HG03064 (cell line): Measurements from ENCODE around the gene EFNA4.

ENCODE experiments used
- ATAC-seq: cut with Tn5 transposase; IDR thresholded peaks from one replicate; pipeline ENCODE4 v1.9.1; 2021; ENCODE audit warnings: low read depth; ENCODE audit not compliant: unreplicated experiment

The EFNA4 gene

GRCh38 chr1:155071701-155072100 is 8.2 kb downstream of the EFNA4 start:
- ATAC-seq, result no peak

DNA sequence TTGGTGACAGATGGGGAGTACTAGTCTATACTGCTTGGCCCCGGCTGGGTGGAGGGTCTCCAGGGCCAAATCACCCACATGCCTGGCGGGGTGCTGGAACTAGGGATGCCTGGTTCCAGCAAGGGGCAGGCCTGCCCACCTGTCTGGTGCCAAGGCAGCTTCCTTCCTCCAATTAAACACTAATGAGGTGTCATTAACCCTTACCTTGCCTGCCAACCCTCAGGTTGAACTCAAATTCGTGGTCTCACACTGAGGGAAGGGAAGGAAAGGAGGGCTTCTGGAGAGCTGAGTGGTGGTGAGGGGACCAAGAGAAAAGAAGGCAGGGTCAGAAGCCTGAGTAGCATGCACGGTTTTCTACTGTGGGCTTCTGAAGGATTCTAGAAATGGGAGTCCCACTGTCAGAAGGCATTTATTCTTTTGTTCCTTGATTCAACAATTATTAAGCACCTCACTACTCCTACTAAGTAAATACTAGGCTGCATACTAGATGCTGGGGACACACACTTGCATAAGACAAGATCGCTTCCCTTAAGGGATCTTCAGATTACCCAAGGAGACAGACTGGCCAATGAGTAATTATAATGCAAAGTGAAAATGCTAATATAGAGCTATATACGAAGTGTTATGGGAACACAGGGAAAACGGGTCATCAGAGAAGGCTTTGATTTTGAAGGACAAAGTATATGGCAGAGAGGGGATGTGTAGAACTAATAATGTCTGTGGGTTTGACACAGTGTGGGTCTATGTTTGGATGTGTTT is 9.2 kb downstream of the EFNA4 start:
- ATAC-seq, result no peak

DNA sequence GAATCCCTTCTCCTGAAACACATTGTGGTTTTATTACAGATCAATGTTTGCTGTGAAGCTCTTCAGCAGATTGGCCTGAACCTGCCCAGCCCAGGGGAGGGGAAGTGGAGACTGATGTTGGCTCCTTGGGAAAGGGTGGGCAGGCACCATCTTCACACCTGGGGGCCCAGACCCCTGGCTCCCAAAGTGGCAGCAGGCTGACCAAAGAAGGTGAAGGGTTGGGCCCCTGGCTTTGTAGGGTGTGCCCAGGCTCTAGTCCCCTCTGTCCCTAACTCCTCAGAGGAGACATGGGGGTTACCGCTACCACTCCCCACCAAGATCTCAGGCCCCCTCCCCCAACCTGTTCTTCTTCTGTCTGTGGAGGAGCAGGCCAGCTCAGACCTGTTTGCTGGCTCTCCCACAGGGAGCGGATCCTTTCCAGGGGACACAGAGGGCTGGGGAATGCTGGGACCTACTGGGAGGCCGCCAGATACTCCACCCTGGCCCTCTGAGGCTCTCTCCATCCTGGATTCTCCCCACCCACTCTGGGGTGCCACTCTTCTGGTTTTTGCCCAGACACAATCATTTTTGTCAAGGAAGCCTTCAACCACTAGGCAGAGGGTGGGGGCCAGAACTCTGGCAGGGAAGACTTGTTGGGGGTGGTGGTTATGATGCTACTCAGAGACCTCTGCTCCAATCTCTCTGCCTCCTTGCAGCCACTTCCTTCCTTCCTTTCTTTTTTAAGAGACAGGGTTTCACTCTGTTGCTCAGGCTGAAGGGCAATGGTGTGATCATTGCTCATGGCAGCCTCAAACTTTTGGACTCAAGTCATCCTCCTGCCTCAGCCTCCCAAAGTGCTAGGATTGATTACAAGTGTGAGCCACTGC is 10.1 kb downstream of the EFNA4 start:
- no peak for ATAC-seq

- no peak for ATAC-seq
Measured at GRCh38 chr1:155075535-155075934, 12.0 kb downstream of the EFNA4 start.

GRCh38 chr1:155076371-155076770 is 12.8 kb downstream of the EFNA4 start:
- no peak for ATAC-seq

GRCh38 chr1:155077346-155077745 is 13.8 kb downstream of the EFNA4 start:
- no peak for ATAC-seq

DNA sequence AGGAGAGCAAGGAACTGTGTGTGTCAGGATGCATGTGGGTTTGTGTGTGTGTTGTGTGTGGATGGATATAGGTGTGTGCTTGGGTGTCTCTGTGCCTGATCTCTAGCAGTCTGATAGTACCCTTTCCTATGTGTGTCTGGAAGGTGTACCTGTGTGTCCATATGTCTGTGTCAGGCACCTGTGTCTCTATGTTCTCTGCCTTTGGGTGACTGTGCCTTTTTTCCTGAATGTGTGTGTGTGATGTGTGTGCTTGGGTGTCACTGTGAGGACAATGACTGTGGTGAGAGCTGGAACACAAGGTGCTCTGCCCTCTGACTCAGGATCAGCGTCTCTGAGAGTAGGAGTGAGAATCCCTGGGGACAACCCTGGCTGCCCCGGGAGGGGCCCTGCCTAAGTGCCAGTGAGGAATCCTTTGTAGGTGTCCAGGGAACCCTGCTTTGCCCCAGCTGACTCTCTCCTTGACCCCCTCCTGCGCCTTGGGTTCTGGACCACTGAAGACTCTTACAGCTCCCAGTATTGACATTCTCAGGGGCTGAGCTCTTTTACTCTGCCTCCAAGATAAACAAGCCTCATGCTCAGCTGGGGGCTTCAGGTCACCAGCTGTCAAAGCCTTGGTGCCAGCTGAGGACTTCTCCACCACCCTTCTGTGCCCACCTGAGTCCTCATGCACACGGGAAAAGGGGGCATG is 14.4 kb downstream of the EFNA4 start:
- ATAC-seq, result no peak

DNA sequence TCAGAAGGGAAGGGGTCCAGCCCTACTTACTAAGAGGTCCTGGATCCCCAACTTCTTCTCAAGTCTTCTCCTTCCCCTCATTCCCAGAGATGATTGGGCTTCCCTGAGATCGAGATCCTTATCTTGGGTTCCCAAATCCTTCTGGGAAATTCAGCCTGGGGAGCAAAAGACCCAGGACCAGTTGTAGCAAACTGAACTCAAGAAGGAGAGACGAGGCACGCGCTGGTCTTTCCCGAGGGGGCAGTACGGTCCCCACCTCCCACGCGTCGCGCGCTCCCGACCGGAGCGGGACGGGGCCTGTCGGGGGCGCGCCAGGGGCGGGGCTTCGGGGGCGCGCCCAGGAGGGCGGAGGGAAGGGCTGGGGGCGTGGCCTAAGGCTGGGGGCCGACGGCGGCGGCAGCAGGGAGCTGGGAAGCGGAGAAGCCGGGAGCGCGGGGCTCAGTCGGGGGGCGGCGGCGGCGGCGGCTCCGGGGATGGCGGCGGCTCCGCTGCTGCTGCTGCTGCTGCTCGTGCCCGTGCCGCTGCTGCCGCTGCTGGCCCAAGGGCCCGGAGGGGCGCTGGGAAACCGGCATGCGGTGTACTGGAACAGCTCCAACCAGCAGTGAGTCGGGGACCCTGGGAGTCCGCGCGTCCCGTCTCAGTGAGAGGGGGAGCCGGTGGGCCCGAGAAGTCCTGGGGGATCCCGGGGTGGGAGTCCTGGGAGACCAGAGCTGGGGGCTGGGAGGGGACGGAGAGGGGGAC is 15.1 kb downstream of the EFNA4 start, which contains the start of gene EFNA3:
TSS of gene EFNA3 (plus strand) at position 369 of the 741 bp plus-strand sequence. CDS start at position 474, 105 bp downstream.
- ATAC-seq, result no peak

- ATAC-seq, result no peak
Measured at GRCh38 chr1:155079210-155079486, 15.6 kb downstream of the EFNA4 start.

- no peak for ATAC-seq
Measured at GRCh38 chr1:155079487-155080311, 16.2 kb downstream of the EFNA4 start.

GRCh38 chr1:155080312-155081228 is 17.0 kb downstream of the EFNA4 start:
- ATAC-seq, result no peak

DNA sequence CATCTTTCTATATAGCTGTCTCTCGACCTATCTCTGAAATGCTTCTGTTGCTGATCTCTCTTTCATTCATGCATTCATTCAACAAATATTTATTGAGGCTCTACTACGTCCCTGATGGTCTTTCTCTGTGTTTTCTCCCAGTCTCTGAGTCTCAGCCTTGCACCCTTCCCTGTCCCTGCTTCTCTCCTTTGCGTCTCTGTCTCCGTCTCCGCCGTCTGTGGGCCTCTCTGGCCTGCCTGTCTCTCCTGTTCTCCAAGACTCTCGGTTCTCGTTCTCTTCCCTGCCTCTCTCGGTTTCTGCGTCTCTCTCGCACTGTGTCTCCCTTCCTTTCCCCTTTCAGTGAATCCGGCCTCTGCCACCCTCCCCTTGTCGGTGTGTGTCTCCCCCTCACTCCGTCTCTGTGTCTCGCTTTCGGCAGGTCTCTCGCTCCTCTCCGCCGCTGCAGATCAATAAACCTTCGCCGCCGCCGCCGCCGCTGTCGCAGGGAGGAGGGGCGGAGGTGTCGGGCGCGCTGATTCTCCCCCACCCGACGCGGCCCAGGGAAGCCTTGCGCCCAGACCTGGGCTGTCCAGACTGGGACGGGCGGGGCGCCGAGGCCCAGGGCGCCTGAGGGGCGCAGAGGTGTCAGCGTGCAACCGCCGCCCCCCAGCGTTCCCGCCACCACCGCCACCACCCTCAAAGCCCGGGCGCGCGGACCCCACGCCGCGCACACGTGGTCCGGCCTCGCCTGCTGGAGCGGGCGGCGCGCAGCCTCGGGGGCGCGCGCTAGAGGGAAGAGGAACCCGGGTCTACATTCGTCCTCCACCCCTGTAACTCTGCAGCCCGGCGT is 18.1 kb downstream of the EFNA4 start:
- no peak for ATAC-seq

GRCh38 chr1:155082301-155083051 is 18.9 kb downstream of the EFNA4 start:
- no peak for ATAC-seq

- no peak for ATAC-seq
Measured at GRCh38 chr1:155083052-155083541, 19.6 kb downstream of the EFNA4 start.

- ATAC-seq, result no peak
Measured at GRCh38 chr1:155083865-155084721, 20.6 kb downstream of the EFNA4 start.
